ENCODE measurements around the gene RAC2. TPM values are rescaled to one million over a fixed set of nuclear protein-coding genes. Genes with fewer than 3 reads are reported as not detected.

The RAC2 gene
- total and polyA plus RNA-seq, 4 donors: 16.7 to 217 (median 55.2) TPM

- H3K27ac ChIP-seq (ENCODE audit: low read depth in 1 of 2, low read length in 1 of 2): peak overlapping the region in 1 of 2 donors; percentile 65
- 54 to 56% methylated on average over 9 of the region's 9 CpGs for WGBS, 2 donors
- H3K4me3 ChIP-seq: no peak overlapping the region
- no peaks in the 10 kb centered on the region for H3K9me3 ChIP-seq (ENCODE audit: control insufficient read depth in 4 of 4, insufficient read depth in 3 of 4, low read length in 3 of 4)
- peaks cover 6 to 38% (median 11%) of the 10 kb centered on the region in 5 donors for H3K4me1 ChIP-seq (ENCODE audit: control insufficient read depth in 5 of 5, insufficient read depth in 5 of 5, low read length in 5 of 5)
- no peak overlapping the region for H3K9ac ChIP-seq (ENCODE audit: insufficient read depth in 1 of 2, low read length in 2 of 2)
- ATAC-seq (ENCODE audit: insufficient read depth, low FRiP score) (no peak), DNase-seq (peak; percentile 32 to 88 (median 68))
- H3K27me3 ChIP-seq (ENCODE audit: control insufficient read depth in 3 of 3, insufficient read depth in 3 of 3, low read length in 2 of 3): no peaks in the 10 kb centered on the region
- H3K36me3 ChIP-seq (ENCODE audit: control insufficient read depth in 4 of 4, insufficient read depth in 4 of 4, low read length in 4 of 4): peaks cover 0 to 1% (median 0%) of the 10 kb centered on the region in 4 donors
- TF ChIP-seq, protein P1, sequence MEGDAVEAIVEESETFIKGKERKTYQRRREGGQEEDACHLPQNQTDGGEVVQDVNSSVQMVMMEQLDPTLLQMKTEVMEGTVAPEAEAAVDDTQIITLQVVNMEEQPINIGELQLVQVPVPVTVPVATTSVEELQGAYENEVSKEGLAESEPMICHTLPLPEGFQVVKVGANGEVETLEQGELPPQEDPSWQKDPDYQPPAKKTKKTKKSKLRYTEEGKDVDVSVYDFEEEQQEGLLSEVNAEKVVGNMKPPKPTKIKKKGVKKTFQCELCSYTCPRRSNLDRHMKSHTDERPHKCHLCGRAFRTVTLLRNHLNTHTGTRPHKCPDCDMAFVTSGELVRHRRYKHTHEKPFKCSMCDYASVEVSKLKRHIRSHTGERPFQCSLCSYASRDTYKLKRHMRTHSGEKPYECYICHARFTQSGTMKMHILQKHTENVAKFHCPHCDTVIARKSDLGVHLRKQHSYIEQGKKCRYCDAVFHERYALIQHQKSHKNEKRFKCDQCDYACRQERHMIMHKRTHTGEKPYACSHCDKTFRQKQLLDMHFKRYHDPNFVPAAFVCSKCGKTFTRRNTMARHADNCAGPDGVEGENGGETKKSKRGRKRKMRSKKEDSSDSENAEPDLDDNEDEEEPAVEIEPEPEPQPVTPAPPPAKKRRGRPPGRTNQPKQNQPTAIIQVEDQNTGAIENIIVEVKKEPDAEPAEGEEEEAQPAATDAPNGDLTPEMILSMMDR (IDR thresholded peaks at IDR 0.05; ENCODE audit: control extremely low read depth, extremely low read depth): no peak
Observed at GRCh38 chr22:37186228-37186996, 57.7 kb downstream of the RAC2 start.

- Histone ChIP-seq H3K4me3 (no peak overlapping the region), H3K36me3 (ENCODE audit: control insufficient read depth in 4 of 4, insufficient read depth in 4 of 4, low read length in 4 of 4) (peaks cover 0 to 1% (median 0%) of the 10 kb centered on the region in 4 donors), H3K9ac (ENCODE audit: insufficient read depth in 1 of 2, low read length in 2 of 2) (no peak overlapping the region), H3K9me3 (ENCODE audit: control insufficient read depth in 4 of 4, insufficient read depth in 3 of 4, low read length in 3 of 4) (no peaks in the 10 kb centered on the region), H3K4me1 (ENCODE audit: control insufficient read depth in 5 of 5, insufficient read depth in 5 of 5, low read length in 5 of 5) (peaks cover 6 to 38% (median 11%) of the 10 kb centered on the region in 5 donors), H3K27ac (ENCODE audit: low read depth in 1 of 2, low read length in 1 of 2) (no peak overlapping the region), H3K27me3 (ENCODE audit: control insufficient read depth in 3 of 3, insufficient read depth in 3 of 3, low read length in 2 of 3) (no peaks in the 10 kb centered on the region)
- DNase-seq (no peak), ATAC-seq (ENCODE audit: insufficient read depth, low FRiP score) (no peak)
- TF ChIP-seq, protein P1 (IDR thresholded peaks at IDR 0.05; ENCODE audit: control extremely low read depth, extremely low read depth): no peak
- 79 to 80% methylated on average over 13 of the region's 13 CpGs for WGBS, 2 donors
Observed at GRCh38 chr22:37185646-37186227, 58.3 kb downstream of the RAC2 start.

GRCh38 chr22:37184816-37185541 is 59.1 kb downstream of the RAC2 start:
- Histone ChIP-seq H3K9ac (ENCODE audit: insufficient read depth in 1 of 2, low read length in 2 of 2) (peak overlapping the region in 1 of 2 donors; percentile 11), H3K9me3 (ENCODE audit: control insufficient read depth in 4 of 4, insufficient read depth in 3 of 4, low read length in 3 of 4) (no peaks in the 10 kb centered on the region), H3K27ac (ENCODE audit: low read depth in 1 of 2, low read length in 1 of 2) (no peak overlapping the region), H3K27me3 (ENCODE audit: control insufficient read depth in 3 of 3, insufficient read depth in 3 of 3, low read length in 2 of 3) (no peaks in the 10 kb centered on the region), H3K36me3 (ENCODE audit: control insufficient read depth in 4 of 4, insufficient read depth in 4 of 4, low read length in 4 of 4) (peaks cover 0 to 1% (median 0%) of the 10 kb centered on the region in 4 donors), H3K4me3 (no peak overlapping the region), H3K4me1 (ENCODE audit: control insufficient read depth in 5 of 5, insufficient read depth in 5 of 5, low read length in 5 of 5) (peaks cover 6 to 38% (median 15%) of the 10 kb centered on the region in 5 donors)
- no peak for ATAC-seq (ENCODE audit: insufficient read depth, low FRiP score)
- 91 to 92% methylated on average over 18 of the region's 18 CpGs for WGBS, 2 donors
- TF ChIP-seq, protein P1 (IDR thresholded peaks at IDR 0.05; ENCODE audit: control extremely low read depth, extremely low read depth): no peak
- no peak for DNase-seq

Data from lung (tissue), 12 donors.